GM10266 (cell line): ENCODE results near the gene OTX1.
"Not testable (repeated sequence)": the region's sequence is repeated elsewhere in the genome, so short reads cannot be mapped to it uniquely, and the experiment has no call there.

ENCODE experiments used
- DNase-seq: peaks from one replicate; pipeline ENCODE4 v3.0.0; 2012; ENCODE audit errors: extremely low spot score
- TF ChIP-seq, protein P1 (sequence below): IDR thresholded peaks from 2 replicates; pipeline ENCODE4 v1.5.1; 2012; ENCODE audit warnings: mild to moderate bottlenecking, low read depth; ENCODE audit not compliant: control insufficient read depth, insufficient read depth; ENCODE audit errors: missing control alignments

Gene OTX1

DNA sequence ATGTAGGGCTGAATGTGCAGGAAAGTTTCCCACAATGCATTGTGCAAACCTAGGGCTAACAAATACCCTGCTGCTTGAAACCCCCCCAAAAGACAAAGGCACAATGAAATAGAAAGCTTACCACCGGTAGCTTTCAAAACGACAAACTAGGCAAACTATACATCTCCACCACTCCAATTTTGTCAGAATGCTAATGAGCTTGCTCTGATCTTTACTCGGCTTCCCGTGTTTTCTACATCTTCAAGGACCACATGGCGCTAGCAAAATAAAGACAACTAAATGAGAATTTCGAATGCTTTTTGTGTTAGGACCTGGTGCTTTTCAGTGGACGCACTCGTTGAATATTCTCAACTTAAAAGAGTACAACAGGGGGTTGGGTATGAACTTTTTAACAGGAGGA, 37.2 kb upstream of the OTX1 start:
- TF ChIP-seq, protein P1, sequence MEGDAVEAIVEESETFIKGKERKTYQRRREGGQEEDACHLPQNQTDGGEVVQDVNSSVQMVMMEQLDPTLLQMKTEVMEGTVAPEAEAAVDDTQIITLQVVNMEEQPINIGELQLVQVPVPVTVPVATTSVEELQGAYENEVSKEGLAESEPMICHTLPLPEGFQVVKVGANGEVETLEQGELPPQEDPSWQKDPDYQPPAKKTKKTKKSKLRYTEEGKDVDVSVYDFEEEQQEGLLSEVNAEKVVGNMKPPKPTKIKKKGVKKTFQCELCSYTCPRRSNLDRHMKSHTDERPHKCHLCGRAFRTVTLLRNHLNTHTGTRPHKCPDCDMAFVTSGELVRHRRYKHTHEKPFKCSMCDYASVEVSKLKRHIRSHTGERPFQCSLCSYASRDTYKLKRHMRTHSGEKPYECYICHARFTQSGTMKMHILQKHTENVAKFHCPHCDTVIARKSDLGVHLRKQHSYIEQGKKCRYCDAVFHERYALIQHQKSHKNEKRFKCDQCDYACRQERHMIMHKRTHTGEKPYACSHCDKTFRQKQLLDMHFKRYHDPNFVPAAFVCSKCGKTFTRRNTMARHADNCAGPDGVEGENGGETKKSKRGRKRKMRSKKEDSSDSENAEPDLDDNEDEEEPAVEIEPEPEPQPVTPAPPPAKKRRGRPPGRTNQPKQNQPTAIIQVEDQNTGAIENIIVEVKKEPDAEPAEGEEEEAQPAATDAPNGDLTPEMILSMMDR = no peak
- DNase-seq = no peak

DNA sequence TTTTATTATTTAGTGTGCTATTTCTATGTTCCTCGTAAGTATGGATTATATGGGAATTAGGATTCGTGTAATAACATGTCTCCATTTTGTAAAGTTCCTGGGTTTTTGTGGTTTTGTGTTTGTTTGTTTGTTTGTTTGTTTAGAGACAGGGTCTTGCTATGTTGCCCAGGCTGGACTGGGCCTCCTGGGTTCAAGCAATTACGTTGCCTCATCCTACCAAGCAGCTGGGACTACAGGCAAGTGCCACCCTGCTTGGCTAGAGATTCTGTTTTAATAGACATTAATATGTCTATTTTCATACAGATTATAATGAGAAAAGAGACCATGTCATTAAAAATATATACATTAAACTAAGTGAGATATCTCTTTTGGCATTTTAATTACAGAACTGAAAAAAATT, 35.2 kb upstream of the OTX1 start:
- TF ChIP-seq, protein P1 = no peak
- no peak for DNase-seq

DNA sequence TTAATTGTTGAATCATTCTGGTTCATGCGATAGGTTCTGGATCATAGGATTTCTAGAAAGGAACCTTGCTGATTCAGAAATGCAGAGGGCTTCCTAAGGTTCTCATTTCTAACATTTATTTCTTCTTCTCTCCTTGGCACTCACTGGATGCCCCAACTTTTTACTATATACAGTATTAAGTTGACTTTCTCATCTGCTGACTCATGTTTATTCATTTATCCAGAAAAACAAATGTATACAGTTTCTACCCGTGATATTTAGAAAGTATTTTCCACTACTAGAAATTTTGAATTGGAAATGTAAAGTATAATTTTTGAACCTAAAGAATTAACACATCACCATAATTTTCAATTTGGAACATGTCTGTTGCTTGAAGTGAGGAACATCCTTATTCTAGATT, 32.2 kb upstream of the OTX1 start:
- DNase-seq = no peak
- TF ChIP-seq, protein P1 = no peak

DNA sequence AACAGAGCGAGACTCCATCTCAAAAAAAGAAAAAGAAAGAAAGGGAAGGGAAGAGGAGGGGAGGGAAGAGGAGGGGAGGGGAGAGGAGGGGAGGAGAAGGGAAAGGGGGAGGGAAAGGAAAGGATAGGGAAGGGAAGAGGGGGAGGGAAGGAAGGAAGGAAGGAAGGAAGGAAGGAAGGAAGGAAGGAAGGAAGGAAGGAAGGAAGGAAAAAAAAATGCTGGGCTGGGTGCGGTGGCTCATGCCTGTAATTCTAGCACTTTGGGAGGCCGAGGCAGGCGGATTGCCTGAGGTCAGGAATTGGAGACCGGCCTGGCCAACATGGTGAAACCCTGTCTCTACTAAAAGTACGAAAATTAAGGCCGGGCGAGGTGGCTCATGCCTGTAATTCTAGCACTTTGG, 30.9 kb upstream of the OTX1 start:
- DNase-seq = not testable (repeated sequence)

DNA sequence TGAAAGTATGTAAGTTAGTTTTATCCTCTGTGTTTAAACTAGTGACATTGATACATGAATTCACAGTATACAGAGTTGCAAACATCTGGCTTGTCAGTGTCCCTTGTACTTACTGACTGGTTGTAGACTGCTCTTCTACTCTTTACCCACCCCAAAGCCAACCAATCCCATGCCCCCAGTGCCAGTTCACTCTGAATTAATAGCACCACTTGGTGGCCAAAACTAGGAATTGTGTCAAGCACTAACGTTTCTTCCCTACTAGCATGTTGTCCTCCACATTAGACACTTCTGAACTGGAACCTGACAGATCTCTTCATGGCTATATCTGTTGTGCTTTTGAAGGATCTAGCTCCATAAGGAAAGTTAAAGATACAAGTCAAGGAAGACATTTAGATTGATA, 27.2 kb upstream of the OTX1 start:
- TF ChIP-seq, protein P1 = no peak
- DNase-seq = no peak

DNA sequence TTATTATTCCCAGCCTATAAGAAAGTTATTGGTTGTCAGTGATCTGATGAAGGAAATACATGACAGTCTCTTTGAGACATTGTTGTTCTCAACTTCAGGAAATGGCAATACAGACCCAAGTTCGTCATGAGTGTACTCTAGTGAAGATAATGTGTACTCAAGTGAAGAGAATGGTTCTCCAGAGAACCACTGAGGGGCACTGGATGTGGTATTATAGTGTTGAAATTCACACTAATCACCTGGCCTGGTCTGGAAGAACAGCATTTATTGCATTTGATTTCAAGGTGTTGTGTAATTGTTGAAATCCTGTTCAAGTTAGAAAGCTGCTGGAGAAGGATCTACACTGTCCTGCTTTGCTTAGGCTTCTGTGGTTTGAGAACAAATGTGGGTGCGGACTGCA, 23.4 kb upstream of the OTX1 start:
- no peak for DNase-seq
- TF ChIP-seq, protein P1 = no peak

DNA sequence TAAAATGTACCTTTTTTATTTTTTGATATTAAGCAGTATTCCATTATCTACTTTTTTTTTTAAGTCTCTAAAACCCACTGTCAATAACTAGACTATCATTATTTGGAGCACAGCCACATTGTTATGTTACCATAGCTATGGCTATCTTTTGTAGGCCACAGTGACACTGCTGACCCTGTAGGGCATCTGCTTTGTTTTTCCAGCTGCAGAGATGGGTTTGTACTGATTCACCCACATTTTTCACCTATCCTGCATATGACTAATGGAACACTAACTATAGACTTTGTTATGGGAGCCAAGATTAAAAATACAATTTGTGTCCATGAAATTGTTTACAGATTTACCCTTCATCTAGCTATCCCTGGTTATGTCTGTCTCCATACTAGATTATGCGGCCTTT, 21.6 kb upstream of the OTX1 start:
- TF ChIP-seq, protein P1 = no peak
- DNase-seq = no peak

DNA sequence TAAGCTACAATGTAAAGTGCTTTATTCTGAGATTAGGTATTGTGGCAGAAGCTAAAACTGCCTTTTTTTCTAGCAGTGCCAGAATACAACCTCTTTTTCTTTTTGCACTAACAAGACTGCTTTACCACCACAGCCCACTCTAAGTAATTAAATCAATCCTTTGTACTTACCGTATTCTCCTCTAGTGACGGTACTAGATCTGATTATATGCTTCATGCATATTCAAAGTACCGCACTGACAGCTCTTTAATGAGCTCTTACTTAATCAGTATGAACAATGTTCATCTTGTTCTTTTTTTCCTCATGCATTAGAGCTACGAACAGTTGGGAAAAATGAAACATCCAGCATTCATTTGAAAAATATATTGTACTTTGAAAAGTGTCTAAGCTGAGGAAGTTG, 16.1 kb upstream of the OTX1 start:
- TF ChIP-seq, protein P1 = no peak

More for the DNA sequence above, 16.1 kb upstream of the OTX1 start:
- DNase-seq = no peak
